Activated CD4-positive, alpha-beta T cell treated with anti-CD3 and anti-CD28 coated beads, Interleukin-2, amount 10 ng/mL, durations not matched to agents 24 days and 14 days (primary cell): ENCODE measurements around the gene NPM3. TPM values are rescaled to one million over a fixed set of nuclear protein-coding genes. Genes with fewer than 3 reads are reported as not detected.

Experiments used
- DNase-seq: peaks from one replicate; pipeline ENCODE4 v3.0.0; 2022
- H3K27ac Mint-ChIP-seq: one replicate; pipeline ENCODE4 v1.8.0; 2022; ENCODE audit warnings: mild to moderate bottlenecking, mixed read lengths
- H3K27me3 Mint-ChIP-seq: one replicate; pipeline ENCODE4 v1.8.0; 2022; ENCODE audit warnings: mixed read lengths
- H3K36me3 Mint-ChIP-seq: one replicate; pipeline ENCODE4 v1.8.0; 2022; ENCODE audit warnings: low read depth, mild to moderate bottlenecking, mixed read lengths
- H3K4me1 Mint-ChIP-seq: one replicate; pipeline ENCODE4 v1.8.0; 2021; ENCODE audit warnings: mixed read lengths
- H3K4me3 Mint-ChIP-seq: one replicate; pipeline ENCODE4 v1.8.0; 2022; ENCODE audit warnings: mild to moderate bottlenecking, moderate library complexity, mixed read lengths
- H3K9me3 Mint-ChIP-seq: one replicate; pipeline ENCODE4 v1.8.0; 2021; ENCODE audit warnings: mixed read lengths
- intact Hi-C: fragments of 100-400 bp; cut with micrococcal nuclease; formaldehyde crosslinking; loops from one replicate; pipeline ENCODE4 v1.15.1; 2023
- total RNA-seq: library from RNA; stranded (reverse); gene quantifications from 2 replicates; pipeline ENCODE4 v1.2.3, GENCODE V29; 2022

NPM3 gene
- total RNA-seq, 1 donor from 2014 or later, result 175 TPM

DNA sequence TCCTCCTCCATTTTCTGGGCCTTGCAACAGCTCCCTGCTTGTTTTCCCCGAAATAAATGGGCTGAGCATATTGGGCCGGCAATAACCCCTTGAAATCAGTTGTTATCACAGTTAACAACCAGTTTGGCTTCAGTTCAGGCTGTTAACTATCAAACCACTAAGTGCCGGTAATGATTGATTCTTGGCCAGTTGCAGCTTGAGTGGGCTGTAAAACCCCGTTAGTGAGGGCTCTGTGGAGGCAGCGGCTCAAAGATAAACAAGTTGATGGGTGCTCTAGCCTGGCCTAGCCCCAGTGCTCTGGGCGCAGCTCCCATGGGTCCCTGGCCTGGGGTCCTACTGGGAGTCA lies 15.7 kb downstream of the NPM3 start:
- no peaks in the 10 kb centered on the region for H3K9me3 Mint-ChIP-seq
- H3K4me3 Mint-ChIP-seq, result no peak overlapping the region
- no peak overlapping the region for H3K27ac Mint-ChIP-seq
- no peaks in the 10 kb centered on the region for H3K4me1 Mint-ChIP-seq
- DNase-seq, result no peak
- no peaks in the 10 kb centered on the region for H3K36me3 Mint-ChIP-seq
- intact Hi-C loops, result no loop called here
- H3K27me3 Mint-ChIP-seq, result peaks cover 42% of the 10 kb centered on the region

DNA sequence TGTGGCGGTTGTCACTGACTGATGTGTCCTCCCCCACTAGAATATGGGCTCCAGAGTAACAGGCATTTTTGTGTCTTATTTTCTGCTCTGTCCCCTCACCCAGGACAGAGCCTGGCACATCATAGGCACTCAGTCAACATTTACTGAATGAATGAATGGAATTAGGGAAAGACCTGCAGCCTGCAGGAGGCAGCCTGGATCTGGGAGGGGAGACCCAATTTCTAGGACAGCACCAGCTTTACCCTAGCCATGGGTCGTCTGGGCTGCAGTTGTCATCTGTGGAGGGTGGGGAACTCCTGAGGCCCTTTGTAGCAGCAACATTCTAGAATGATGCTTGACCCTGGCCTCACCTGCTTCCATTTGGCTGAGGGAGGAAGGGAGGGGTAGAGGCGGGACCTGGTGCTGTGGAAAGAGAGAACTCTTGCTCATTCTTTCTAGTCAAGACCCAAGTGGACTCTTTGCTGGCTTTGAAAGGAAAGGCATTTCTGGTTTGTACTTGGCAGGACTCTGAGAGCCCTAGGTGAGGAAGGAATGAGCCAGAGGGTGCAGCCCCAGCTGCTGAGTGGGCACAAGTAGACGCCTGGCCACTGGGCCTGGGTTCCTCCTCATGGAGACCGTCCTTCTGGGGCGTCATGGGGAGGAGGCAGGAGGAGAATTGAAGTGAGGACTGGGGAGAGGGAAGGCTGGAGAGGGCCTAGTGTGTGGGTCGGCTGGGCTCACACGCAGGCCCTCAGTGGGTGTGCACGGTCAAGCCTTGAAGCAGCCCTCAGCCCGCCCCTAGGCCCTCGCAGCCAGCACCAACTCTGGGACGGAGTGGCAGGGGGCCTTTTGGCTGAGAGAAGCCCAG lies 16.3 kb downstream of the NPM3 start:
- Mint-ChIP-seq H3K4me1 (no peaks in the 10 kb centered on the region), H3K9me3 (no peaks in the 10 kb centered on the region), H3K4me3 (no peak overlapping the region), H3K27me3 (peaks cover 39% of the 10 kb centered on the region), H3K27ac (no peak overlapping the region), H3K36me3 (no peaks in the 10 kb centered on the region)
- no peak for DNase-seq
- intact Hi-C loops, result no loop called here

DNA sequence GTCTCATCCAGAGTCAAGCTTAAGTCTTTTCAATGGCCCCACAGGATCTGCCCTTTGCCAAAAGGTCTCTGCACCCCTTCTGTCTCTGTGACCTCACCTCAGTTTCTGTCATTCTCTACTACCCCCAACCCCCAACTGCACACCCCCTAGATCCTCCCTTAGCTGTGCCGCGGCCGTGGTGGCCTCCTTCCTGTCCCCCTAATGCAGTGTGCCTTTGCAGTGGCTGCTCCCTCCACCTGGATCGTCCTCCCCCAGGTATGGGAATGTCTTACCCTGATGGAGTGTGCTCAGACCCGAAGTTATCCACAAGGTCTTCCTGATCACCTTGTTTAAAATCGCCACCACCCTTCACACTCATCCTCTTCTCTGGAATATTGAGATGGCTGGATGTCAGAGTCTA lies 16.9 kb downstream of the NPM3 start:
- Mint-ChIP-seq H3K4me1 (no peaks in the 10 kb centered on the region), H3K36me3 (no peaks in the 10 kb centered on the region), H3K27ac (no peak overlapping the region), H3K4me3 (no peak overlapping the region), H3K27me3 (peaks cover 33% of the 10 kb centered on the region), H3K9me3 (no peaks in the 10 kb centered on the region)
- intact Hi-C loops, result no loop called here
- DNase-seq, result no peak

DNA sequence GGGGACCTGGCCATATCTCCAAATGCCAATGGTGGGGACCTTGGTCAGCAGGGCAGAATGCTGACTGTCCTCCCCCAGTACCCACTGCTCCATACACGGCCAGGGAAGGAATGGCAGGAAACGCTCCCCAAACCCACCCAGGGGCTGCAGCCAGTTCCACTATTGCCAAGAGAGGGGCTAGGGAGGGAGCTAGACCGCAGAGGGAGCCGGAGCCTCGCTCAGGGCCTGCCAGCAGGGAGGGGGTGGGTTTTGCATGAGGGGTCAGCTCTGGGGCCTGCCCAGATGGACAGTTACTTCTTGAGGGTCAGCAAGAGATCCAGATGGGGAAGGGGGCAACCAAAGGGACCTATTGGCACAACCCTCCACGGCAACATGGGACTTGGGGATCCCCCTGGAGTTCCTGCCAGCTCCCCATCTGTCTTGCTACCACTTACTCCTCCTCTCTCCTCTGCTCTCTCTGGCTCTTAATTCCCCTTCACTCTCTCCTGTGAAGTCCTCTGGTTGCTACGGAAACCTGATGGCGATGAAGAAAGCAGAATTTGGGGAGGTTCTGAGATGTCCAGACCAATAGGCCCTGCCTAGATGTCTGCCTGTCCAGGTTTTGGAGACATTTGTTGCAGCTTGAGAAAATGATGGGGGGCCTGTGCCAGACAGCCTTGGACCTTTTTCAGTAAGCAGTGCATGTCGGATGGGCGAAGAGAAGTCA lies 20.0 kb downstream of the NPM3 start:
- Mint-ChIP-seq H3K9me3 (no peaks in the 10 kb centered on the region), H3K4me1 (no peaks in the 10 kb centered on the region), H3K27ac (no peak overlapping the region), H3K4me3 (no peak overlapping the region), H3K27me3 (peaks cover 32% of the 10 kb centered on the region), H3K36me3 (no peaks in the 10 kb centered on the region)
- no peak for DNase-seq
- intact Hi-C loops, result no loop called here

DNA sequence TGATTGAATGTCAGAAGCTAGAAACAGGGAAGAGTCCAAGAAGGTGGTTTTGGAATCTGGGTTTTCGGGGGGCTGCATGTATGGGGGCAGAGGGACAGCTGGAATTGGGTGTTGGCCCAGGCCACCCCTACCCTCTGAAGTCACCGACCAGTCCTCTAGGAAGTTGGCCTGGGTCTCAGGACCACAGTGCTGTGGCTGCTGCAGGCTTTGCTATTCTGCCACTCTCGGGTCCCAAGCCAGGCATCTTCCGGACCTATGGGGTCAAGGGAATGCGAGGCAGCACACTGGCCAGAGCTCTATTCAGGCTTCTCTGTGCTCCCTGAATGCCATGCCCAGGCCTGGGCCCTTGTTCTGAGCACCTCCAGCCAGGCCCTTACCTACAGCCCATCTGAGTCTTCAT lies 20.5 kb downstream of the NPM3 start:
- no peaks in the 10 kb centered on the region for H3K4me1 Mint-ChIP-seq
- H3K27ac Mint-ChIP-seq, result no peak overlapping the region
- H3K9me3 Mint-ChIP-seq, result no peaks in the 10 kb centered on the region
- no peak for DNase-seq
- no peak overlapping the region for H3K4me3 Mint-ChIP-seq
- peaks cover 31% of the 10 kb centered on the region for H3K27me3 Mint-ChIP-seq
- intact Hi-C loops, result no loop called here
- H3K36me3 Mint-ChIP-seq, result no peaks in the 10 kb centered on the region

DNA sequence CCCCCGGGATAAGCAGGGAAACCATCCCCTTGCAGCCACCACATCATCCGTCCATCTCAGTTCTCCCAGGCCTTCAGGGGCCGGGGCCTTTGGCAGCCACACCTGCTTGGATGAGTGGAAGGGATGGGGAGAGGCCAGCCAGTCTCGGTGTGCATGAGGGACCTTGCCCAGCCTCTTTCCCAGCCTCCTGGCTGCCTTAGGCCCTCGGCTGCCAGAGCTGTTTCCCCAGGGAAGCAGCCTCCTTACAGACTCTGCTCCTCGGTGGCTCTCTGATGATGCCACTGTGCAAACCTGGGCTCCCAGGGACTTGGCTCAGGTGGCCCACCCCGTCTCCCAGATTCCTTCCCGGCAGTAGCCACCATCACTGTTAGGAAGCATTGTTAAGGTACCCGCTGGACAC lies 22.0 kb downstream of the NPM3 start:
- no peaks in the 10 kb centered on the region for H3K4me1 Mint-ChIP-seq
- no peak overlapping the region for H3K4me3 Mint-ChIP-seq
- no peaks in the 10 kb centered on the region for H3K9me3 Mint-ChIP-seq
- no peaks in the 10 kb centered on the region for H3K36me3 Mint-ChIP-seq
- H3K27ac Mint-ChIP-seq, result no peak overlapping the region
- intact Hi-C loops, result no loop called here
- no peak for DNase-seq
- peaks cover 29% of the 10 kb centered on the region for H3K27me3 Mint-ChIP-seq

DNA sequence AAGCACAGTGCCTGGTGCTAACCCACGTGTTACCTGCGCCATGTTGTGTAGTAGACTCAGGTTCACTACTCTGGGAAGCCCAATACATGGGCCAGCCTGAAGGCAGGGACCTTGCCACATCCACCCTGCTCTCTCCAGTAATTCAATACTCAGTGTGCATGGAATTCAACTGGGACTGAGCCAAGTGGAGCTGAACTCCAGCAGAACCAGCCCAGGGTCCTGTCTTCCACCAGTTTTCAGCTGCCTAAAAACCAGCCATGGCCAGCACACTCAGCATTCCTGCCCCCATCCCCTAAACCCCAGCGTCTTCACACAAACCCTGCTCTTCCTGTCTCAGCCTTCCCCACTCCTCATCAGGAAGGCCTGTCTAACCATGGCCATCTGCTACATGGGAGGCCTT lies 22.7 kb downstream of the NPM3 start:
- Mint-ChIP-seq H3K9me3 (no peaks in the 10 kb centered on the region), H3K36me3 (no peaks in the 10 kb centered on the region), H3K4me3 (no peak overlapping the region), H3K27ac (no peak overlapping the region), H3K4me1 (no peaks in the 10 kb centered on the region), H3K27me3 (peaks cover 27% of the 10 kb centered on the region)
- no peak for DNase-seq
- intact Hi-C loops, result no loop called here

DNA sequence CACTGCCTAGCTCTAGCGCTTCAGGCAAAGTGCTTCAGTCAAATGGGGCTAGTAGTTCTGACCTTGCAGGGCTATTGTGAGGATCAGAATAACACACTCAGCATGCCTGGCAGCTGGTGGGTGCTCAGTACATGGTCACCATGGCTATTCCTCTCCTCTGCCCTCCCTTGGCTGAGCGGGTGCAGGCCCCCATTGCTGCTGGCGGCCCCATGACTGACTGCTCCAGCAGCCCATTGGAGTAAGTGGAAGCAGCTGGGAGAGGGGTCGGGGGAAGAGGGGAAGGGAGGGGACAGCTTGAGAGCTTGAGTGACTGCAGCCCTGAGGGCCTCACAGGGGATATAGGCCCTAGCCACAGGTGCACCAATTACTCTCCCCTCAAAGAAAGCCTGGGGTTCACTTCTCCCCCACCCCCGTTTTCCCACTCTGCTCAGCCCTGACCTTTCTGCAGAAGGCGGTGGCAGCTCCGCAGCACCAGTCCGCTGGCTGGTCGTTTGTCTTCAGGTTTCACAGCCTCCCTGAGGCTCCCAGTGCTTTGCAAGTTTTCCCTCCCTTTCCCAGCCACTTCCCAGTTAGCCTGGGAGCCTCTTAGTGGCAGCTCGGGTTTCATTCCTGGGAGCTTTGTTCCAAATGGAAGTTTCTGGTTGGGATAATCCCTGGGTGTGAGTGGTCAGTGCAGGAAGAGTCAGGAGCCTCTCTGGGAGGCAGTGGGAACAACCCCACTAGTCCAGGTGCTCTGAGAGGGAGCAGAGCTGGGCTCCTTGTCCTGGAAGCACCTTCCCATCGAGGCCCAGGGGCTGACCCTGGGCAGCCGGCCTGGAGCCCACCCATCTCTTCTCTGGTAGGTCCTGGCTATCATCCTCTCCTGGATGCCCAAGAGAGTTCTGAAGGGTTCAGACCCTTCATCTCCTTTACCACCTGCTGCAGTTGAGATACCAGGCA lies 23.7 kb downstream of the NPM3 start:
- DNase-seq, result no peak
- H3K4me1 Mint-ChIP-seq, result no peaks in the 10 kb centered on the region
- H3K9me3 Mint-ChIP-seq, result no peaks in the 10 kb centered on the region
- peaks cover 27% of the 10 kb centered on the region for H3K27me3 Mint-ChIP-seq
- H3K4me3 Mint-ChIP-seq, result no peak overlapping the region
- no peaks in the 10 kb centered on the region for H3K36me3 Mint-ChIP-seq
- H3K27ac Mint-ChIP-seq, result no peak overlapping the region
- intact Hi-C loops, result no loop called here

DNA sequence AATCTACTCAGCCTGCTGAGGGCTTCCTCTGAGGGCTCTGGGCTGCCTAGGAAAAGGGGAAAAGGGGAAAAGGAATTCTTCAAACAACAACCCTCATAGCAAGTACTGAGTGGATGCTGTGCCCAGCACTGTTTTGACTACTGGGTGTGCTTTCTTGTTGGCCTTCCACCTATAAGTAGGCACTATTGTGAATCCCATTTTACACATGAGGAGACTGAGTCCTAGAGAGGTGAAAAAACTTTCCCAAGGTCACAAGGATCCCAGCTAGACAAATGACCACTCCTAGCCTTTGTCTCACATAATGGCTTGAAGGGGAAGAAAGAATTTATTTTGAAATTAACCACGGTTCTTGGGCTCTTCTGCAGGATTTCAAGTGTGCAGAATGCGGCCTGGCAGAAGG lies 24.4 kb downstream of the NPM3 start:
- Mint-ChIP-seq H3K4me1 (no peaks in the 10 kb centered on the region), H3K9me3 (no peaks in the 10 kb centered on the region), H3K27me3 (peaks cover 33% of the 10 kb centered on the region), H3K36me3 (no peaks in the 10 kb centered on the region), H3K4me3 (no peak overlapping the region), H3K27ac (no peak overlapping the region)
- no peak for DNase-seq
- intact Hi-C loops, result no loop called here

DNA sequence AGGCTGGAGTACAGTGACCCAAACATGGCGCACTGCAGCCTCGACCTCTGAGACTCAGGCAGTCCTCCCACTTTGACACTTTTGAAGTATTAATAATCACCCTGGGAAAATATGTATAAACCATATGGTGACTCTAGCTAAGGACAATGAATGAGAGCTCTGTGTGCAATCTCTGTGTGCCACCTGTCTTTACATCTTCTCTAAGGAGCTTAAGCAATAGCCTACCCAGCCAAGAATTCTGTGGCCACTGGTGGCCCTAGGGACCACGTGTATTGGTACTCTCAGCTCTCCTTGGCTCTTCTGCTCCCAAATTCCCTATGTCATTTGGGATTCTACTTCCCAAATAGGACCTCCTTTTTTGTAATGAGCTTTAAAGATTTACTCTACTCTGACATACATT lies 31.0 kb downstream of the NPM3 start:
- no peaks in the 10 kb centered on the region for H3K4me1 Mint-ChIP-seq
- DNase-seq, result no peak
- H3K4me3 Mint-ChIP-seq, result no peak overlapping the region
- H3K9me3 Mint-ChIP-seq, result no peaks in the 10 kb centered on the region
- no peaks in the 10 kb centered on the region for H3K36me3 Mint-ChIP-seq
- intact Hi-C loops, result no loop called here
- H3K27ac Mint-ChIP-seq, result no peak overlapping the region
- peaks cover 31% of the 10 kb centered on the region for H3K27me3 Mint-ChIP-seq

DNA sequence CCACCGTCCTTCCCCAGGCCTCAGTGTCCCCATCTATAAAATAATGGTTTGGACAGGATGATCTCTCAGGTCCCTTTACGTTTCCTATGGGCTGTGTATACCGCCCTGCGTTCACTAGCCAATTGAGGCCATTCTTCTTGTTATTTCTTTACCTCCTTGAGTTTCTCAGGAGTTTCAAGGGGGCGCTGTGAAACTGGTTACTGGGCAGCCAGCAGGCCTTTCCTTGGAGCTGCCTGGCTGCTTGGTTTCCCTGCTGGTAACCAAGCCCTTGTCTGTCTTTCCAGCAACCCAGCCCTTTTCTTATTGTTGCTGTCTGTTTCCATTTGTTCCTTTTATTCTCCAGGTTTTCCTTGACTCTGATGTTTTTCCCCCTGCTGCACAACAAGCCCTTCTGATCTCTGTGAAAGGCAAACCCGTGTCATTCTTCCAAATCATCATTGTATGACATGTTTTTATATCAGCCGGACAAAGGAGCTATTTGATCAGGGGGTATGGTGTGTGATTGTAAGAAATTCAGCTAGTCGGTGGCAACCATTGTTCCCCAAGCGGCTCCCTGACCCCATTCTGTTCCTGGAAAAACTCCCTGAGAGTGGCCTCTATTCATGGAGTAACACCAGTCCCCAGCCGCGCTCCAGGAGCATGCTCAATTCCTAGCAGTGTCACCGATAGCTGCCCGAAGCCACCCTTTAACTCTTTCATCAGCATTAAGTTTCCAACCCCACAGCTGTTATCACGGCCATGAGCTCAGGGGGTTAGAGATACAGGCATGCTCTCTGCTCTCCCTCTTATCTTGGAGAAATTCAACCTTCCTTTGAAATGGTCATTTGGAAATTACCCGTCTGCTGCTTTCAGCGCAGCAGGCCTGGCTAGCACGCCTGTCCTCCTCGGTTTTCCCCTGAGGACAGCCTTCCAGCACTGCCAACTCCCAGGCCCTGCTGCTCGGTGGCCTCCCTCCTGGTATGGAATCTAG lies 33.9 kb downstream of the NPM3 start:
- Mint-ChIP-seq H3K4me1 (no peaks in the 10 kb centered on the region), H3K9me3 (no peaks in the 10 kb centered on the region), H3K27ac (peak overlapping the region; percentile 38), H3K27me3 (peaks cover 22% of the 10 kb centered on the region), H3K4me3 (no peak overlapping the region), H3K36me3 (no peaks in the 10 kb centered on the region)
- DNase-seq, result no peak
- intact Hi-C loops, result no loop called here

DNA sequence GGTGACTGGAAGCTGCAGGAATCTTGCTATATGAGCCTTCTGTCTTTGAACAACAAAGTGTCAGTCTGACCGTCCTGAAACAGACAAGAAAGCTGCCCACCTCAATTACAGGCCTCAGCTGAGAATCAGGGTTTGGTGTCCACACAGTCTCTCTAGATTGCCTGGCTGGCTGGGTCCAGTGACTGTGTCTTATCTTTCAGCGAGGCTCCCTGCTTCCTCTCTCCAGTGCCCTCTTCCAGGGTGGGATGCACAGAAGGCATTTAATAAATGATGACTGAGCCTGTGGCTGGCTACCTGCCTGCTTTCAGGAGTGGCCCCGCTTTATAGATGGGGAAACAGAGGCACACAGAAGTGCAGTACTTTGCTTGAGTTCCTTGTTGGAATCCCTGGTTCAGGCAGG lies 34.8 kb downstream of the NPM3 start:
- no peaks in the 10 kb centered on the region for H3K9me3 Mint-ChIP-seq
- no peak for DNase-seq
- no peak overlapping the region for H3K4me3 Mint-ChIP-seq
- intact Hi-C loops, result no loop called here
- H3K27me3 Mint-ChIP-seq, result peaks cover 15% of the 10 kb centered on the region
- H3K27ac Mint-ChIP-seq, result no peak overlapping the region
- H3K36me3 Mint-ChIP-seq, result no peaks in the 10 kb centered on the region
- H3K4me1 Mint-ChIP-seq, result no peaks in the 10 kb centered on the region

DNA sequence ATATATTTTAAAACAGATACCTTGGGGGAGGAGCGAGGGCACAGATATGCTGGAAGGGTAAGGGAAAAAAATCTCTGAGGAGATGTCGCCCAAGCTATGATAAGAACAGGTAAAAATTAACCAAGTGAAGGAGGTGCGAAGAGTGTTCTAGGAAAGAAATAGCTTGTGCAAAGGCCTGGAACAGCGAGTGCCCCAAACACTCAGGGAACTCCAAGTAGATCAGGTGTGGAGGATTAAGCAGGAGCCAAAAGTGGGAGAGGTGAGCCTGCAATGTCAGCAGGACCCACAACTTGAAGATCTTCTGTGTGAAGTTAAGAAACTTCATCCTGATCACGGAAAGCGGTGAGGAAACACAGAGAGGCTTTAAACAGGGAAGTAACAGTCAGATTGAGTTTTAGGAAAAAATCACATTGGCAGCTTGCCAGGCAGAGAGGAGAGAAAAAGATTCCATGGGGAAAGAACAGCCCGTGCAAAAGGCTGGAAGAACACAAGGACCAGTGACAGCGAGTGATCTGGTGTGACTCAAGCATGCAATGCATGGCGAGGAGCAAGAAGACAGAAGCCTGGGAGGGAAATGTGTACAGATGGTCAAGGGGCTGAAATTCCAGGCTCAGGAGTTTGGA lies 38.1 kb downstream of the NPM3 start:
- peaks cover 19% of the 10 kb centered on the region for H3K27me3 Mint-ChIP-seq

More for the DNA sequence above, 38.1 kb downstream of the NPM3 start:
- H3K4me3 Mint-ChIP-seq, result no peak overlapping the region
- no peak overlapping the region for H3K27ac Mint-ChIP-seq
- no peaks in the 10 kb centered on the region for H3K9me3 Mint-ChIP-seq
- H3K36me3 Mint-ChIP-seq, result no peaks in the 10 kb centered on the region
- intact Hi-C loops, result no loop called here
- no peak for DNase-seq
- H3K4me1 Mint-ChIP-seq, result no peaks in the 10 kb centered on the region
